SKM-1 treated with dmso at 0.1 percent for 144 hours (cell line): ENCODE measurements around the gene AGBL1.
"Not testable (repeated sequence)": the region's sequence is repeated elsewhere in the genome, so short reads cannot be mapped to it uniquely, and the experiment has no call there.

Source experiments
- DNase-seq: peaks from one replicate; lab custom pipeline; 2025; ENCODE audit not compliant: unreplicated experiment; lab: John Stamatoyannopoulos, UW

Gene AGBL1

GRCh38 chr15:86082619-86083380 is 3.1 kb downstream of the AGBL1 start:
- DNase-seq = no peak

- no peak for DNase-seq
Measured at GRCh38 chr15:86087808-86088207, 8.1 kb downstream of the AGBL1 start.

- no peak for DNase-seq
Measured at GRCh38 chr15:86089422-86089821, 9.8 kb downstream of the AGBL1 start.

- DNase-seq = no peak
Measured at GRCh38 chr15:86101818-86102217, 22.1 kb downstream of the AGBL1 start.

DNA sequence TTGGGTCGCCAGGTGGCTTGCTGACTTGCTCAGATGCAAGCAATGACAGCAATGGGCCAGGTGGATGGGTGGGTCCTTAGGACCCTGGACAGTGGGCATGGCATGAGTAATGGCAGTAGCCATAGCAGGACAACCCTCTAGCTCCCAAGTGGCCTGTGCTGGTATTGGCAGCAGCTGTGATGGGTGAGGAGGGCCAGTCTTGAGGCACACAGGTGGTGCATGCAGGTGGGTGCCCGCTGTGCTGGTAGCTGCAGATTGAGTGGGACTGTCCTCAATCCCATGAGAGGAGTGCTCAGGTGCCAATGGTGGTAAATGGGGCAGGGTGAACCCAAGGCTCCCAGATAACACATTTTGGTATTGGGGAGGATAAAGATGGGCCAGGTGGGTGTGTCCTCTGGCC is 24.2 kb downstream of the AGBL1 start:
- DNase-seq = no peak

- DNase-seq = no peak
Measured at GRCh38 chr15:86106306-86106705, 26.6 kb downstream of the AGBL1 start.

- DNase-seq = no peak
Measured at GRCh38 chr15:86115145-86115801, 35.6 kb downstream of the AGBL1 start.

GRCh38 chr15:86121568-86122225 is 42.0 kb downstream of the AGBL1 start:
- no peak for DNase-seq

DNA sequence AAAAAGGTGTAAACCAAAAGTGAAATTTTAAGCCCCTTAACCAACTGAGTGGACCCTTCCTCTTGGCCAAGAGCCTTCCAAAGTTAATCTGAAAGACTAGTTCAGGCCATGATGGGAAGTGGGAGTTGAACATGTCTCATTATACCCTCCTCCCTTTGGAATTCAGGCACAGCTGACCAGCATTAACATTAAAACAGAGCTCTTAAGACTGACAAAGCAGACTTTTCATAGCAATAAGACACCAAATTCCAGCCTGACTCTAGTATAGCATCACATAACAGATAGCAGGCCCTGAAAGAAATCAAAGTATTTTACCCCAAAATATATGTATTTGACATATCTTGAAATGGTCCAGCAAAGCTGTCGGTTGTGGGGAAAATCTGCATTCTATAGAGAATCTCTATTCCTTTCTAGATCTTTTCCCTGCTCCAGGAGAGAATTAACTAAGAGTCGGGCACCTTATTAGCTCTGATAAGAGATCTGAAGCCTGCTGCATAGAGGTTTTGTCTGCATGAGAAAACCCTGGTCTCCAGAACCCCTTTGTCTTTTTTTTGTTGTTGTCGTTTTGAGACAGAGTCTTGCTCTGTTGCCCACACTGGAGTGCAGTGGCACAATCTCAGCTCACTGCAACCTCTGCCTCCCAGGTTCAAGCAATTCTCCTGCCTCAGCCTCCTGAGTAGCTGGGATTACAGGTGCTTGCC is 43.2 kb downstream of the AGBL1 start:
- DNase-seq = not testable (repeated sequence)

- DNase-seq = no peak
Measured at GRCh38 chr15:86125775-86126174, 46.1 kb downstream of the AGBL1 start.

- no peak for DNase-seq
Measured at GRCh38 chr15:86127547-86127946, 47.9 kb downstream of the AGBL1 start.

GRCh38 chr15:86135041-86135440 is 55.4 kb downstream of the AGBL1 start:
- peak; percentile 89 for DNase-seq

DNA sequence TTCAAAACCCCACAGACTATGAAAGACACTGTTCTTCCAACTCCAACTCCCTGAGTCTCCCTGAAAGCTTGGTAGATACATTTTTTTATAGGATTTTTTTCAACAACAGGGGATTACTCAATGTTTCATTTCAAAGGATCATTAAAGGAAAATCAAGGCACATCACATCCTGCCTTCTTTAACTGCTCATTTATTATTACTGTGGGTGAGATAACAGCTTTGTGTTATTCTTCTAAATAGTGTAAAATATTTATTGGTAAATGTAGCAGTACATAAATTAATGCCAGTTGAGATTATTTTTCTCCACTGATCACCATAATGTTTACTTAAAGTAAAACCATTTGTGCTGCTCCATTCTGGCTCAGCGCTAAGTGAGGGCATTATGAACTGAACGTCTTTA is 57.2 kb downstream of the AGBL1 start:
- DNase-seq = no peak

DNA sequence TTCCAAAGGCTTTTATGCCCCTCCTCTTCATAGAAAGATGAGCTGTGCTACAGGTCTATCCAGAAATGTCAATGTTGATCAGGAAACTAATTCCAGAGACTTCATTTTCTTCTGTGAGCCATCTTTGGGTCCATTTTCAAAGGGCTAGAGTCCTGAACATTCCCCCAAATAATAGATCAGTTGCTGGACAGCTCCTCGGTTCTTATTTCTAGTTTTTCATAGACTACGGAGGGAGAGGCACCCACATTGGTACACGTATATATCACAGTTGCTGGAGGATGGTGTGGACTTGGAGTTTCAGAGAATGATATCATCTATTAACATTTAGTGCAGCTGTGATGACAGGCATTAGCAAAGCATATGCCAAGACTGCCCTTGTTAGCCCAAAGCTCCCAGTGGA is 59.1 kb downstream of the AGBL1 start:
- DNase-seq = no peak

DNA sequence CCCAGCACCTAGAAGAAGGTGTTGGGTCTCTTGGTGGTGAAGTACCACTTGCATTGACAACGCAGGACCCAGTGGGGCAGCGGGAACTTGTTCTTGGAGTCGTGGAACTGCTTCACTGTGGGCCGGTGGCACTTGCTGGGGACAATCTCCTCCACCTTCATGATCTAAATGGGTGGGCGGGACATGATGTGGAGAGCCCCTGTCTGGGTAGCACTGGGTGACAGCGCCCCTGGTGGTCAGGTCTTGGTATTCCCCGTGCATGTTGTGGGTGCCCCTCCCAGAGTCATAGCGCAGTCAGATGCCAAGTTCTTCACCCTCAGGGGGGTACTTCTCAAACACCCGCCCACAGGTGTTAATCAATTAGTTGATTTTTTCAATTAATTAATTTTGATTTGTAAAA is 60.2 kb downstream of the AGBL1 start:
- DNase-seq = no peak

- no peak for DNase-seq
Measured at GRCh38 chr15:86154705-86155104, 75.0 kb downstream of the AGBL1 start.

GRCh38 chr15:86155551-86155950 is 75.9 kb downstream of the AGBL1 start:
- no peak for DNase-seq

DNA sequence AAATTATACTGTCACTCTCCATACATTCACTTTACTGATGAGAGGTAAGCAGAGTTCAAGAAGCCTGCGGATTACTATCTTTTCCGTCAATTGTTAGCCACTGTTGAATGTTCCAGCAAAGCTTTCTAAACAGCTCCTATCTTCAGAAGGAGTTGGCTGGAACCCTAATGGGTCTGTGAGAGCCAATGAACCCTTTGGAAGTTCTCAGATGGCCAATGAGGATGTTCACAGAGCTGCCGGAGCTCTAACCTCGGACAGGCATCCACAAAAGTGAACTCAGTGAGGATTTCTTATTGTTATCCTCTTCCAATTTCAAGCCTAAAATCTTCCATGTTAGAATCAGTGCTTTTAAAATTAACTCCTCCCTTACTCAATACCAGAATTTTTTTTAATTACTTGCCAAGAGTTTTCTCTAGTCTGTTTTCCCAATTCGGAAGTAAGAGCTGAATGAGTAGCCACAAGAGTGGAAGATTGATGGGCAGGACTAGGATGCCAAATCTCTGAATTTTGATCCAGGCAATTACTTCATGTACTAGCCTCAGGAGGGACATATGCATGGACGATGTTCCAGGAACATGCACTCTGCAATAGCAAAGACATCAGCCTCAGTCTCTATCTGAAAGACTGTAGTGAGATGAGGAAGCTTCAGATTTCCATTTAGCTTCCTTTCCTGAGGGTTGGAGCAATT is 78.1 kb downstream of the AGBL1 start:
- DNase-seq = no peak

DNA sequence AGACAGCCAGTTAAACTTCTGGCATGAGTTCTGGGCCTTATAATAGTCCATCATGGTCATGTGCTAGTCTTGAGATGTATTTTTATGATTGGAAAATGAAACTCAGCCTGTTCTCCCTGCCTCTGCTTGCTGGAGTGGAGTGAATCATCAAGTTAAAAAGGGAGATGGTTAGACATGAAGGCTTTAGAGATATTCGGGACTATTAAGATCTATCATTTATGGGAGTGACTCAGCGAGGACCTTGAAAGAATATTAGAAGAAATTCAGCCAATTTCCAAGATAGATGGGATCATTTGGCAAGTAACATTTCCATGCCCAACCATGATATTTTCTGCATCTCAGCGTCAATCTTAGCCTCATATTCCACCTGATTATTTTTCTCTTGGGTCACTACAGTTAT is 79.8 kb downstream of the AGBL1 start:
- DNase-seq = no peak

GRCh38 chr15:86161250-86161649 is 81.6 kb downstream of the AGBL1 start:
- DNase-seq = no peak

DNA sequence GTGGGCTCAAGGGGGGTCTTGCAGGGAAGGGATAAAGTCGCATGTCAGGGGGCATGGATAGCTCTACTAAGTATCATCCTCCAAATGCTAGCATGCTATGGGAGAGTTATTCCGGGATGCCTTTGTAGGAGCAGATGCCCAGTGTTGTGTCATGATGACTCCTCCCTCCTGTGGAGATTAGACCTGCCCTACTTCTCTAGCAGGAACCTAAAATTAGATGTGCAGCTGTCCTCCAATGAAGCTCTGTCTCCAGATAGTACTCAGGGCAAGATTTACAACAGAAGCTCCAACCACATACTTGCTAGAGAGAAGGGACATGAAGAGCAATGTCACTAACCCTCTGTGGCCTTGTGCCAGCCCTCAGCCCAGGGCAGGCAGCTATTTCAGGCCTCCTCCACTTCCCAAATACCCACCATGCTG is 82.5 kb downstream of the AGBL1 start:
- DNase-seq = no peak
